ENCODE results near the gene MRPS27.

Gene MRPS27

DNA sequence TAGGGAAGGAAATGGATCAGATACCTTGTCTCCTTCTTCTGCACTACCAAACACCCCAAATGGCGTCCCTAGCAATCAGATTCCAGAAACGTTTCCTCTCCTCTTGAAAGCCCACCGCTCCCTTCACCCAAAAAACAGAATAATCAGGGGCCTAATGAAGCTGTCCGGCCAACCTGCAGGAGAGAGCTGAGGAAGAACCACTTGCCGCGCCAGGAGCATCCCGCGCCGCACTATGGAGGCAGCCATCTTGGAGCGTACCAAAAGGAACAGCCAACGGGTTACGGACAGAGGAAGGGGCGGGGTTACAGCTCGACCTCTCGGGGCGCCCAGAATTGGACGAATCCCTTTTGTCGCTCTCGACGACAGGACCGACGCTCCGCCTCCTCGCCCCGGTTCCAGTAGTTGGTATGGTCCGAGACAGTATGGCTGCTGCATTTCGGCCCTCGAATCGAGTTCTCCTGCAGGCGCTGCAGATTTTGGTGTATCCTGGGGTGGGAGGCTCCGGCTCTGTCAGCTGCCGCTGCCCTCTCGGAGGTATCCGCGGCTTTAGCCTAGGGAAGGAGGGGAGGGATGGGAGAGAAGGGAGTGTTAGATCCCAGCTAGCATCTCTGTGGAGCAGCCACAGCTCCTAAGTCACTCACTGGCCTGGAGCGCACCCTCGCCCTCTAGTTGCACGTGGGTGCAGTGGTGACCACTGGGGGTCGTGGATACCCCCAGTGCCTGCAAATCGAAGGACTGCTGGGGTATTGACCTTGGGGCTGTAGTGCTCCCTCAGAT lies at the start of gene MRPS27, which contains the start of gene PTCD2:
Gene MRPS27 (minus strand): TSS at position 265 of the 777 bp plus-strand sequence. CDS start 19 bp downstream, at position 246.
Gene PTCD2 (plus strand): TSS at position 398 of the 777 bp plus-strand sequence. CDS start 10 bp downstream, at position 408.
- peak; percentile 100 for ATAC-seq

DNA sequence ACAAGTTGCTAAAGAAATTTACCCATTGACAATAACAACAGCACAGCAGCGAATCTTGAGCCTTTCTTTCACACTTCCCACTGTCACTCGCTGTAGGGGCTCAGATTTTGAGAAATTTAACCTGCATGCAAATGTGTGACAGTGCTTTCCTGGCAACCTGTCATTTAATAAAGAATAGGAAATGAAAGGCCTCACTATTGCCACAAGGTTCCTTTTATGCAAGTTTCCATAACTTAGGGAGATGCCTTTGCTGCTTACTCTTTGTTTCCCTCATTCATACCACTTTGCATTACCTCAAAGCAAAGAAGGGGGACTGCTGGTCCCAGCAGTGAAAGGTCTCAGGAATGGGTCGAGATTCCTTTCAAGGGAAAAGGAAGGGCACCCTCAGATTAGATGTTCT lies 49.7 kb upstream of the MRPS27 start:
- ATAC-seq, result peak in 1 of 2 donors; percentile 17

DNA sequence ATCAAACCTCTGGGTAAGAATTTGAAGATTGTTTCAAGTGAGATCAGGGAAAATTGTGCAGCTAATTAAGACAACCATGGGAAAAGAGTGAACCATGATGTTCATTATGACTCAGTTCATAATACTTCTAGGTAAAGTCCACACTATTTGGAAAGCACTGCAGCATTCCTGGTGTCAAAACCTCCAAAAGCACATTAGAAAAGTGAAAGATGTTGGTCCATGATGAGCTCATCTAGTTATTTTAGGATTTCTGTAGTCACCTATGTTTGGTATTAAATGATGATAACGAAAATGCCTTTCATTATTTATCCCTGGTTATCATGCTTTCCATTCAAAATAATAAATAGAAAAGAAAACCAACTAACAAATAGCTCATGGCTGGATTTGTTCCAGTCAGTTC lies 49.3 kb upstream of the MRPS27 start:
- no peak for ATAC-seq

DNA sequence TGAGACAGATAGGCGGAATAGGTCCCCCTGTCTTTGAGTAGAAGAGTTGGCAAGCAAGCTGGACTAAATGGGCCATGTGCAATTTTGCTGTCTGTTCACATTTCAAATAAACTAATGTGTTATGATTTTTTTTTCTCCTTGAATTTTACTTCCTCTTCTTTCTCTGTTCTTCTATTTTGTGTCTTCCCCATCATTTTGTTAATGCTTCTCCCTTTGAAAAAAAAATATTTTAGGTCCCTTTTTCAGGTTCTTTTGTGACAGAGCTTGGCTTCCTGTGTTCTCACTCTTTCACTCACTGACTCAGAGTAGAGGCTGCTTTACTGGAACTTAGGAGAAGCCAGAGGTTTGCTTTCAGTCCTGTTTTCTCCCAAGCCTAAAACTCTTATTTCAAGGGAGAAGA lies 48.2 kb upstream of the MRPS27 start:
- ATAC-seq, result no peak

DNA sequence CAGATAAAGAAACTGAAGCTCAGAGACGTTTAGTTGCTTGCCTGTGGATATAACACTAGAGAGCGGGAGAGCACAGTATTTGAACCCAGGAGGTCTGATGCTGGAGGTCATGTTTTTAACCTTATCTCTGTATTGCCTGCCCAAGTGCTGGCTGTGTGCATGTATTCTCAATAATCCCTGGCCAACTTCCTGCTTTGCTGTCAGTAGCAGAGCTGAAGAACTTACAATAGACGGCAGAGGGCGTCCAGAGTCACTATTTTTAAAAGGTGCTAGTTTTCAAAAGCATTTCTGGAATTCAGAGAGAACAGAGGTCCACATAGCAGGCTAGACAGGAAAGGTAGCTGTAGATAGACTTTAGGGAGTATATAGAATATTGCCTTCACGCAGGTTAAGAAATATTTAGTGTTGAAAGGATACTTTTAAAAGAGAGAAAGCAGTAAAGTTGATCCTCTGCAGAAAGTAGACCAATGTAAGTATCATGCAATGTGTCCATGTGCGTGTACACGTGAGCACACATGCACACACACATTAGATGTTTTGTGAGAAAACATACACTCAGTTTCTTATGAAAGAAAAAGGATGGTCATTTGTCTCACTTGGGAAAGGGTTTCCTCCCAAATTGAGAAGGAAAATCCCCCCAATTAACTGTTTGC lies 46.4 kb upstream of the MRPS27 start:
- peak in 1 of 2 donors; percentile 45 for ATAC-seq

DNA sequence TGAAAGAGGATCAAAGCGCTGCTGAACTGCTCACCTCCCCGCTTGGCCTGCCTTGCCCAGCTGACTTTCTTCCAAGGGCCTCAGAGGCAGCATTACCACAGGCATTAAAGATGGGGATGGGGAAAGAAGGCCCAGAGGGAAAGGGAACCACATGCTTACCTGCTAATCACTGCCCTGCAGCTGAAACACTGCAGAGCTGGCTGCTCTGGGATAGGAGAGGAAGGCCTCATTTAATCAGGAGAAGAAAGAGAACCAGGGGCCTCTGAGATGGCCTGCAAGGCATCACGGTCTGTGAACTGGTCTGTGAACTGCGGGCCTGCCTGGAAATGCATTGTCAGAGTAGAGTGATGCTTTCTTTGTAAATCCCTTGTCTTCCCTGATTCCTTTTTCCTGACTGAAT lies 44.9 kb upstream of the MRPS27 start:
- no peak for ATAC-seq

DNA sequence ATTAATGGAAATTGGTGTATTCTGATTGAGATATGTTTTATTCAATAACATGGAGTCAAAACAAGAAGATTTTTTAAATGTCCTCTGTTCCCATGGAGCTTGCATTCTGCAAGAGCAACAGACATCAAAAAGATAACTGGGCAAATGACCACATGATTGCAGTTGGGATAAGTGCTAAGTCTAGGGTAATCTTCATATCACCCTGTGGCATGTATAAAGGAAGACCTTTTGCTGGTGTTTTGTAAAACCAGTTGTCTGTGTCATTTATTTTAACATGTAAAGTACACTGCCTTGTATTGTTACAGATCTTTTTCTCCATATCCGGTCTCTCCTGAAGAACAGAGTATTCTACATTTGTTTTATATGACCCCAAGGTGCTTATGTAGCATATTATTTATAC lies 44.1 kb upstream of the MRPS27 start:
- no peak for ATAC-seq

DNA sequence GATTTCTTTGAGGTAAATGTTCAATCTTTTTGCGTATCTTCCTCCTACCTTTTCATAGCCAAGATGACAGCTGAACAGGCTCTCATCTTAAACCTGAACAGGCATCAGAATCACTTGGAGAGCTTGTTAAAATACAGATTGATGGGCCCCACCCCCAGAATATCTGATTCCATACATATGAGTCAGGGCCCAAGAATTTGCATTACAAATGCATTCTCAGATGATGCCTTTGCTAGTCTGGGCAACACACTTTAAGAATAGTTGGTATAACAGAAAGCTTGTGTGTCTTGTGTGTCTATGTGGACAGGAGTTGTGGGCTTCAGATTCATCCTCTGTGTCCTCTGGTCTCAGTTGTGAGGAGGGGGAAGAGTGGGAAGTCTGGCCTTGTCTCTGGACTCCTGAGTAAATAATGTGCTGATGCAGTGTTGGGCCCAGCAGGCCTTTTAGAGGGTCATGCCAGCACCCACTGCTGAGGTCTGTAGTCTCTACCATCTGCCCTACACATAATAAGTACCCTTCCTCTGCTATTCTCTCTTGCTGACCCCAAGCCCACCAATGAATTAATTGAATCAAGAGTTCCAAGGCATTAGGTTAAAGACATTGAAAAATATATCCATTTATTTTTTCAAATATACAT lies 43.2 kb upstream of the MRPS27 start:
- ATAC-seq, result no peak

DNA sequence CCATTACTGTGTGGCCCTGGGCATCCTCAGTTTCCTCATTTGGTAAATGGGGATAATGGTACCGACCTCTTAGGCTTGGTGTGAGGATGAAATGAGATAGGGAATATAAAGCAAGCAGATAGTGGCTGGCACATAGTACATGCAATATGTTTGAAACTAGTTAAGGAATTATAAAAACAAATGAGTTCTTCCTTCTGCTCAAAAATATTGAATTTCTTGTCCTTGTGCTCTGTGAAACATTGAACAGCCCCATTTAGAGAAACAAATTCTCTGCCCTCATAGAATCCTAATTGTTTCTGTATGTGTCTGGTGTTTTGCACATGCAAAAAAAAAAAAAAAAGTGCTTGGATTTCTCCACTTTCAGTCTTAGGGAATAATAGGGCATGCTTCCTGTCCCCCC lies 39.8 kb upstream of the MRPS27 start:
- no peak for ATAC-seq

DNA sequence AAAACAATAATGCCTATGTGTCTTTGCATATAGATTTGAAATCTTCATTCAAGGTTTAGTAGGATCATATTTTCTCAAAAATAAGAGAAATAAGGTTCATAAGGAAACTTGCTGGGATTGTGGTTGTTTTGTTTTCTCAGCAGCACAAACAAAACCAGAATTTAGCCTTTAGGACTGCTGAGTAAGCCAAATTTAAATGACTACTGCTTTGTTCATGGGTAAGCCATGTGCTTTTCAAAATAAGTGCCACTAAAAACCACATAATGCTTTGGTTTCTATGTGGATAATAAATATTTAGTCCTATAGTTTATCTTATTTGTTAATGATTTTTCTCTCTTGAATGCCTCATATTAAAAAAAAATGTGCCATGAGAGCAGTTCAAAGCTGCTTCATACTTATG lies 38.9 kb upstream of the MRPS27 start:
- ATAC-seq, result no peak

DNA sequence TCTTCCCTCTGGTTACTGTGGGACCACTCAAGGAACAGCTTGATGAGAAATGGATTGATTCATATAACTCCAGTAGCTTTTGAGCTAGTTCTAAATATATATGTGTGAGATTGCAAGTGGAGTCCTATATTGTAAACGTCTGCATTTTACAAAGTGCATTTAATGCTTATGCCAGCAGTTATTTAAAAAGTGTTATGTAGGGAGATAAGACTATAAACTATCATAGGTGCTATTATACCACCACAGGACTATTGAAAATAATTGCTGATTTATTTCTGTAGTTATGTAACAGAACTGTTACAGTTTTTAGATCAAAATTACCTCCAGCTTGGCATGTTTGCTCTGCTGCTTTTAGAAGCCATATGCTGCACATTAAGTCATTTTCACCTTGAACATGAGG lies 36.3 kb upstream of the MRPS27 start:
- ATAC-seq, result no peak

DNA sequence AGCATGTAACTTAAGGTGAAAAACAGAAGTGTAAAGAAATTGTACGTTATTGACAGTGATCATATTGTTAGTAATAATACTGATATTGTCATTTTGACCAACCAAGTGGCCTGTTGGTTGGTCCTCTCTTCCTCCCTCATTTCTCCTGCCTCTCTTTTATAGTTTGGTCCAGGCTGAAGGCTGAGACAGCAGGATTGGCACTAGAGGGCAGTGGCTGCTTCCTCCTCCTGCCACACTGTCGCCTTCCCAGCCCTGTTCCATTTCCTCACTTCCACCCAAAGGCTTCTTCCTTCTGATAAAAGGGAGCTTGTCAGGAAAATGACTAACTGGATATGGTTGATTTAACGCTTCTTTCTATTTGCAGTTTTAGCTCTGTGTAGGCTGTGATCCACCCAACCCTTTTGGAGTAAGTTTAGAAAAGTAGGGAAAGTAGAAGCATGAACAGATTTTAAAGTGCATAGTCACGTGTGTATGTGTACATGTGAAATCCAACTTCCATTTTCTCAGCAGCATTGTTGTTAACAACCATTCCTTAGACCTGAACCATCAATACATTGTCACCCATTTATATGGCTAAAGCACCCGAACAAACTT lies 35.8 kb upstream of the MRPS27 start:
- ATAC-seq, result no peak

DNA sequence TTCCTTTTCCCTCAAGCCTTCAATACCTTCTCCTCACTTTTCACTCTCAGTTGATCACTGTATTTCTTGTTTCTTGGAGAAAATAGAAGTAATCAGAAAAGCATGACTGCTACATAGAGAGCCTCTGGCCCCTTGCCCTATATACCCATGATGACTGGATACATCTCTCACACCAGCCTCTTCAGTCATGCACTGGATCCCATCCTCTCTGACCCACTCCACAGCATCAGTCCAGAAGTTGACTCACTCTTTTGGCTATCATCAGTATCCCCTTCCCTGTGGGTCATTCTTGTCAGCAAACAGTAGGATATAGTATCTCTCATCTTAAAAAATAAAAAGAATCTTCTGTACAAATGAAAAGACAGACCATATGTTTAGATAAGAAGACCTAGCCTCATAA lies 33.0 kb upstream of the MRPS27 start:
- ATAC-seq, result no peak

DNA sequence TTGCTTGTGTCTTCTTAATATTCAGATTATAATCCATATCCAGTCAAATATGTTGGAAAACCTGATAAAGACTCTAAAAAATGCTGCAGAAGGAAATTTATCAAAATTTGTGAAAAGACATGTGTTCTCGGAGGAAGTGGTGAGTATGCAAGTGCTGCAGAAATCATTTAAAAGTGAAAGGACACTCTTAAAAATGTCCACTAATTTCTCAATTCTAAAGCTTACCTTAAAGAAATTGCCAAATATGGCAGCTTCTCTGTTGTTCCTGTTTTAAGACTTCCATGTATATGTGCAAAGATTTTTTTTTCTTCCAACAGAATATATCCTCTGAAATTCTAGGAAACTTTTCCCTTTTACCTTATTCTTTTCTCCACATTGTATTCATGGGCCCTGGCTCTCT lies 32.6 kb upstream of the MRPS27 start:
- ATAC-seq, result no peak

DNA sequence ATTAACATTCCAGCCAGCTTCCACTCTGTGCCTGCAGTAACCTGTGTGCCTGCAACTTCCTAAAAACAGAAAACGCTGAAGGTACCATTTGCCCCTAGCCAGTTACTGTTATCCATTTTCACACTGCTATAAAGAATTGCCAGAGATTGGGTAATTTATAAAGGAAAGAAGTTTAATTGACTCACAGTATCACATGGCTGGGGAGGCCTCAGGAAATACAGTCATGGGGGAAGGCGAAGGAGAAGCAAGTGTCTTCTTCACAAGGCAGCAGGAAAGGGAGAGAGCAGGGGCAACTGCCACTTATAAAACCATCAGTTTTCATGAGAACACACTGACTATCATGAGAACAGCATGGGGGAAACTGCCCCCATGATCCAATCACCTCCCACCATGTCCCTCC lies 31.3 kb upstream of the MRPS27 start:
- ATAC-seq, result no peak

DNA sequence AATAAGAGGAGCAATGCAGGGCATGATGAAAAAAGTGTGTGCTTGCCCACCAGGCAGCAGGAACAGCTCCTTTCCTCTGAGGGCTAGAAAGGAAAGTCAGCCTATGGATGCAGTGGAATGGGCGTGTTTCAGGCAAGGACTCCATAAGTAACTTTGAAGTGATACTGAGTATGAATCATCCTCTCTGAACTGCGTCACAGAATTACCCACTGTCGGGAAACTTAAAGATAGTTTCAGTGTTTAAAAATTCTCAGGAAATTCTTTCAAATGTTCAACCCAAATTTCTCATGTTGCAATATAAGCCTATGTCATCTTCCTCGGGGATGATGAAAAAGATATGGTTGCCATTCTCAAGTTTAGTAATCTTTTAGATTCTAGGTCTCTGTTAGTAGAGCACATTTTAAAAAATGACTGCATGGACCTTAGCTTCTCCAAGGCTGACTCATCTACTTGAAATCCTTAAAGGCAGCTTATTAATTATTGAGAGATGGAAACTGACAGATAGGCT lies 27.8 kb upstream of the MRPS27 start:
- peak; percentile 60 to 81 for ATAC-seq

DNA sequence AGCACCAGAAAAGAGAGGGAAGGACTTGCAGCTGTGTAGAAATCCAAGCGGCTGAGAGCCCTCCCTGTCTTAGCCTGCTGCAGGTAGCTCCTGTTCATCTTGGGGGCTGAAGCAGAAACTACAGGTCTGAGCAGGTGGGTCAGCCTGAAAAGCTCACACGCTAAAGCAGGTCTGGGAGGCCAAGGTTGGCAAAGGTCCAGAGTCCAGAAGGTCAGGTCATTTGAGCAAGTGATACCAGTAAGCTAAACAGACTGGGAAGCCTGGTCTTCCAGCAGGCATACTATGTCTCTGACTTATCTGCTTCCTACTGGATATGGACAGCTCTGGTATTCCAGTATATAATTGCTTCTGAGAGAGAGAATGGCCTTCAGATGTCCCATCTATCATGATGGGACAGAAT lies 26.4 kb upstream of the MRPS27 start:
- no peak for ATAC-seq

DNA sequence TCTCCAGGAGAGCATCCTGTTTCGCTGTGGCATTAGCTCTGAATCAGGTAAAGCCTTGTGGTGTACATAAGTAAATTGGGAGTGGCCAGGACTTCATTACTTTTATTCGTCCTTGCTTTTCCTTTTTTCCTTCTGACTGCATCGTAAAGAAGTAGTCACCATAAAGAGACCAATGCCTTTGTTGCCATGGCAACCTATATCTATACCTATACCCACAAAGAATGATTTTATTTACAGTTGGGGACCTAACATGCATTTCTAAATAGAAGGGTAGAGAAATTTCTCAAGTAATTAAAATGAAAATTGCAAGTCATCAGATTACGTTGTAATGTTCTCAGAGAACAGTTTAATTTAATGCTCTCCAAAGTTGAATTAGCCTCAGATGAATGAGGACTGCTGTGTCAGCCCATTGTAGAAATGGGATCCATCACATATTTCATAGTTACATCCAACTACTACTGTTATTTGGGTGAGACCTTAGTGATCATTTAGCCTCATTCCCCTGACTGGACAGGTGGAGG lies 18.7 kb upstream of the MRPS27 start:
- no peak for ATAC-seq

DNA sequence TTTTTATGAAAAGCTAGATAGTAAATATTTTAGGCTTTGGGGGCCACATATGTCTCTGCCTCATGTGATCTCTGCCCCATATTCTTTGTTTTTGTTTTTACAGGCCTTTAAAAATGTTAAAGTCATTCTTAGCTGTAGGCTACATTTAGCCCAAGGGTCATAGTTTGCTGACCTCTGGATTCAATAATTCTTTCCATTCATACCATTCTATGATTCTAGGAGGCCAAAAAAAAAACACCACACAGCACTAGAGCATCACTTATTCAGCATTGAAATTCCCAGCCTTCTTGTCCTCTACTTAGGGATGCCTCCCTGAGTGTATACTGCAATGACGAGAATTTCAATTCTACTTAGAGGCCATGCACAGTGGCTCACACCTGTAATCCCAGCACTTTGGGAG lies 17.1 kb upstream of the MRPS27 start:
- no peak for ATAC-seq

DNA sequence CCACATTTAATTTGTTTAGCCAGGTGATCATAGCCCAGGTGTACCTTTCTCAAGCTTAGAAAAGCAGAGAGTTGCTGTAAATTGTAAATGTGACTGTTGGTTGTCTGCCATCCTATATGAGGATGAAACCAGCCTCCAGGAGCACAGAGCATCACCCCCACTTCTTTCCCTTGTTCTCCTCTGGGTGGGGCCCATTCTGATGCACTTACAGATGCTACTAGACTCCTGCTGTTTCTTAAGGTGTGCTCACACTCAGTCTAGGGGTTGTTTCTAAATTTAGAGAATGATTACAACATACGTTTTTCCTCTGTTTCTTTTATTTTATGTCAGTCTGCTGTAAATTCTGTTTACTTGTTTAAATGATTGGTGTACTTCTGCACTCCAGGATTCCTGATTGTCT lies 10.7 kb upstream of the MRPS27 start:
- no peak for ATAC-seq

DNA sequence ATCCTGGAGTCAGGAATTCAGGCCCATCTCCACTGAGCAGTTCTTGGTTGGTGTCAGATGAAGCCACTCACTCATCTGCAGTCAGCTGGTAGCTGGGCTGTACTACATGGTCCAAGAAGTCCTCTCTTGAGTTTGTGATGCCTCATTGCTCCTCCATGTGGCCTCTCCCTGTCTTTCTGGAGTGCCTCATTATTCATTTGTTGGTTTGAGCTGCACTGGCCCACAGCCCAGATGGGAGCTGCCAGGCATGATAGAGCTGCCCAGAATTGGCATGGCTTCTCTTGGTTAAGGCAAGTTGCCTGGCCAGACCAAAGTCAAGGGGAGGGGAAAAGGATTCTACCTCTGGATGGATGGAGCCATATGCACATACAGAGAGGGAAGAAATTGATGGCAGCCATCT lies 8.1 kb upstream of the MRPS27 start:
- no peak for ATAC-seq

DNA sequence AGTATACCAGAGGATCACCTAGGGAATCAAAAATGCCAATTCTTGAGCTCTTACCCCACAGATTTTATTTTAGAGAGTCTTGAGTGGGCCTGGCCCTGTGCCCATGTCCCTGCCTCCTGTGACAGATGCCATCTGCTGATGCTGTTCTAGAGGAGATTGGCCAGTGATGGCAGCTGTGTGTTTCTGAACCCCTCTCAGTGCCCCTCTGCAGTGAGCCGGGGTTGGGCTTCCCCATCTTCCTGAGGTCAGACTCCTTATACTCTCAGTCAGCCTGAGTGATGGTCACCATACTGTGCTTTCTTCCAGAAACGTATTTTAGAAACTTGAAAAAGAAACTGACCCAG lies 6.2 kb upstream of the MRPS27 start:
- no peak for ATAC-seq
